ELF-1 (cell line): Measurements from ENCODE around the gene NDRG2.

Experiments used
- DNase-seq: peaks from one replicate; pipeline ENCODE4 v3.0.0-alpha.2; 2016; ENCODE audit warnings: low read depth, low spot score

Gene NDRG2

GRCh38 chr14:20970983-20971704 lies 53.7 kb downstream of the NDRG2 start:
- DNase-seq = peak; percentile 97

- no peak for DNase-seq
These were observed 54.2 kb downstream of the NDRG2 start for GRCh38 chr14:20970647-20970982.

- no peak for DNase-seq
These were observed 55.5 kb downstream of the NDRG2 start for GRCh38 chr14:20969336-20969735.
